ENCODE measurements around the gene RBM6. TPM values are rescaled to one million over a fixed set of nuclear protein-coding genes. Genes with fewer than 3 reads are reported as not detected.
A peak's percentile ranks its signal among the peaks of the same experiment; 100 is the strongest.

RBM6 gene
- polyA plus RNA-seq, 1 of the 3 experiments (the other 2 are of a cell fraction): 67.4 TPM

- CTCF ChIA-PET: interaction anchor here (0.6 to 1.8 kb wide), 2 partner anchors 73 to 108 kb away, joined by 3 to 5 read pairs; partner anchors contain the start of gene INKA1
- H3K4me1 ChIP-seq (ENCODE audit: control insufficient read depth in 1 of 2, insufficient read depth in 2 of 2, low read depth in 1 of 2, low read length in 1 of 2): peaks cover 0 to 3% of the 10 kb centered on the region in 2 experiments; a peak in 1 of 4 replicates
Observed at GRCh38 chr3:49911611-49912010, 28.3 kb upstream of the RBM6 start.

More at GRCh38 chr3:49911611-49912010, 28.3 kb upstream of the RBM6 start:
- no peaks in the 10 kb centered on the region for H3K9me3 ChIP-seq
- H3K27me3 ChIP-seq (ENCODE audit: insufficient read depth): no peaks in the 10 kb centered on the region
- no peaks in the 10 kb centered on the region for H3K9me2 ChIP-seq
- DNase-seq: peak; percentile 12
- no peak overlapping the region for H3K4me3 ChIP-seq (ENCODE audit: low read depth in 2 of 2, low read length in 1 of 2)
- no peak overlapping the region for H3K27ac ChIP-seq (ENCODE audit: low read depth in 2 of 2, low read length in 1 of 2)
- H3K4me2 ChIP-seq: no peak overlapping the region
- peaks cover 0 to 7% of the 10 kb centered on the region in 2 experiments for H3K36me3 ChIP-seq (replicated peaks in 1 of 2; ENCODE audit: control insufficient read depth in 1 of 2, insufficient read depth in 2 of 2, low read length in 1 of 2)
- H3F3A ChIP-seq (replicated peaks; ENCODE audit: insufficient read depth): no peaks in the 10 kb centered on the region
- H4K20me1 ChIP-seq (ENCODE audit: insufficient read depth): no peaks in the 10 kb centered on the region
- WGBS (ENCODE audit: low lambda C conversion rate): no CpG with 5 or more reads among the region's 15 CpGs
- TF ChIP-seq TCF12 (IDR thresholded peaks at IDR 0.05) (no peak), IRF3 (IDR thresholded peaks at IDR 0.05; ENCODE audit: low read depth, low read length) (no peak), GABPA (IDR thresholded peaks at IDR 0.05; ENCODE audit: low read depth) (no peak), FOSL2 (IDR thresholded peaks at IDR 0.05; ENCODE audit: borderline replicate concordance, low read depth) (no peak), USF2 (IDR thresholded peaks at IDR 0.05; ENCODE audit: borderline replicate concordance, low read depth, low read length) (no peak), RCOR1 (IDR thresholded peaks at IDR 0.05; ENCODE audit: low read length) (no peak), GATA2 (CRISPR knock-in tag; IDR thresholded peaks at IDR 0.05) (no peak), FOXM1 (IDR thresholded peaks at IDR 0.05; ENCODE audit: low read depth) (no peak), NFIC (IDR thresholded peaks at IDR 0.05; ENCODE audit: borderline replicate concordance) (no peak), RAD21 (IDR thresholded peaks at IDR 0.05; ENCODE audit: low read length) (no peak), PBX3 (IDR thresholded peaks at IDR 0.05) (no peak), USF1 (IDR thresholded peaks at IDR 0.05; ENCODE audit: borderline replicate concordance, low read depth) (no peak), EZH2phosphoT487 (IDR thresholded peaks at IDR 0.05; ENCODE audit: borderline replicate concordance, low read depth) (no peak), EP300 (IDR thresholded peaks at IDR 0.05; ENCODE audit: borderline replicate concordance in 1 of 2, low read depth in 1 of 2, low read length in 1 of 2) (no peak), RFX5 (IDR thresholded peaks at IDR 0.05; ENCODE audit: low read length) (no peak), SIN3A (IDR thresholded peaks at IDR 0.05; ENCODE audit: borderline replicate concordance, low read depth, low read length) (no peak), NRF1 (IDR thresholded peaks at IDR 0.05; ENCODE audit: low read depth, low read length) (no peak), MXI1 (IDR thresholded peaks at IDR 0.05; ENCODE audit: low read depth, low read length) (no peak)
- H2AFZ ChIP-seq (ENCODE audit: low read depth): no peak overlapping the region
- H3K79me2 ChIP-seq (ENCODE audit: insufficient read depth): no peaks in the 10 kb centered on the region
- POLR2A ChIA-PET: no interaction called here
- no peak overlapping the region for H3K9ac ChIP-seq
